Medulla oblongata (tissue), 1 donor: Measurements from ENCODE around the gene MCC.

Experiments used
- DNase-seq: peaks from one replicate; pipeline ENCODE4 v3.0.0-alpha.2; 2015; ENCODE audit errors: extremely low spot score

MCC gene

DNA sequence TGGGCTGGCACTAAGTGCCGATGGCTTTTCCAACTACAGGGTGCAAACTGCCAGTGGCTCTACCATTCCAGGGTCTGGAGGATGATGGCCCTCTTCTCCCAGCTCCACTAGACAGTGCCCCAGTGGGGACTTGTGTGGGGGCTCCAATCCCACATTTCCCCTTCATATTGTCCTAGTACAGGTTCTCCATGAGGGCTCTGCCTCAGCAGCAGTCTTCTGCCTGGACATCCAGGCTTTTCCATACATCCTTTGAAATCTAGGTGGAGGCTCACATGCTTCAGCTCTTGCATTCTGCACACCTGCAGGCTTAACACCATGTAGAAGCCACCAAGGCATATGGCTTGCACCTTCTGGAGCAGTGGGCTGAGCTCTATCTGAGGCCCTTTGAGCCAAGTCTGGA is 123.8 kb downstream of the MCC start:
- no peak for DNase-seq

DNA sequence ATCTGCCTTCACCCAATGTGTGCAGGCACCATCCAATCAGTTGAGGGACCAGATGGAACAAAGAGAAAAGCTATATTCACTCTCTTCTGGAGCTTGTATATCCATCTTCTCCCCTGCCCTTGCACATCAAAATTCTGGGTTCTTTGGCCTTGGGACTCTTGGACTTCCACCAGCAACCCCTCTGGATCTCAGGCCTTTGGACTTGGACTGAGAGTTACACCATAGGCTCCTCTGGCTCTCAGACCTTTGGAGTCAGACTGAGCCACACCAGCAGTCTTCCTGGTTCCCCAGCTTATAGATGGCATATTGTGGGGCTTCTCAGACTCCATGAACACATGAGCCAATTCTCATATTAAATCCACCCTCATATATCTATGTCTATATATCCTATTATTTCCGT is 126.6 kb downstream of the MCC start:
- no peak for DNase-seq

DNA sequence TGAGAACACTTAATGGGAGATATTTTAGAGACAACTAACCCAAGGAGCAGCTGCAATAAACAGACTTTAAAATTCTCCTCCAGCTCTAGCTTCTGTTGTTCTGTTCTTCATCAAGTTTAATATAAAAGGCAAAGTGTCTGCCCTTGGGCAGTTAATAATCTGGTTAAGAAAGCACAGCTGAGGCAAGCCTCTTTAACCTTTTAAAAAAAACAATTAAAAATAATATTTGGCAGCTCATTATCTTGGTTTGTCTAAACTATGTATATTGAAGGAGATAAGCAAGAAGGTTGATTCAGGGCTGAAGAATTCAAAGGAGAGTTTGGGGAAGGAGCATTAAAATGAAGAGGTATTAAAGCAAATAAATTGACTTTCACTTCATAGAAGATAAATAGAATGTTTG is 128.8 kb downstream of the MCC start:
- DNase-seq = no peak

DNA sequence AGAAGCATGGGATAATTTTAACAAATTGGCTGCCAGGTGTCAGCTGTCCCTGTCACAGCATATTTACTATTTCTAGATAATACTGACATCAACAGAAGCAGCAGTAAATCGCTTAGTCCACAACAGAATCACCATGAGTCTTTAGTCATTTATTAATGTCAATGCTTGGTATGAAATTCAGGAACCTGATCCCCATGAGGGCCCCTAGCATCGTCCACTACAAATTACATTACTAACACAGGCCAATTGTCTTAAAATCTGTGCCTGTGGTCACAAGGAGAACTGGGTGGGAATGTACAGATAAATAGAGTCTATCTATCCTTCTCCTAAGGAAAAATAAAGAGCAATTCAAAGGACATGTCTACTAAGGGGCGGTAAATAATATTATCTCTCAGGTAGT is 129.6 kb downstream of the MCC start:
- DNase-seq = no peak

DNA sequence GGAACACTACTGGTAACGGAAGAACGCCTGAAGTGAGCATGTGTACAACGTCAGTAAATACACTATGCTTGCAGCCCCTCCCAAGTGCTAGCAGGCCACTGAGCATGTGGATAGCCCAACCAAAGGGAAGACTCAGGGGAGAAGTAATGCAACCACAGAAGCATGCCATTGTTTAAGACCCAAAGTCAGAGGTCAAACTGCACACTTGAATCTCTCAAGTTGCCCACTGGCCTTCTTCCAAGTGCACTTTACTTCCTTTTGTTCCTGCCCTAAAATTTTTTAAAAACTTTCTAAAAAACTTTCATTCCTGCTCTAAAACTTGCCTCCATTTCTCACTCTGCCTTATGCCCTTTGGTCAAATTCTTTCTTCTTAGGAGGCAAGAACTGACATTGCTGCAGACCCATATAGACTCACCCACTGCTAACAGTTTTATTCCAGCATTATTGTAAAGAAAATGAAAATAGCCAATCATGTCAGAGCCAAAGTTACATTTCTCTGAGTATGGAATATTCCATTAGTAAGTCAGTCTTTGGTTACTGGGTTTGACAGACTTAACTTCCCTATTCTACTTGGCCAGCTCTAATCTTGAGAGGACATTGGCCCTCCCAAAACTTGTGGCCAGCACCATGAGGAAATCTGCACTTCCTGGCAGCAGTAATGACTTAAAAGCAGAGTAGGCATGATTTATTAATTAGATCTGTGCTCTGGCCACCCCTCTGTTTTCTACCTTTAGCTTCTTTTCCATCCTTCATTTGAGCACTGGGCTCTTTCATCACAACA is 130.4 kb downstream of the MCC start:
- no peak for DNase-seq

DNA sequence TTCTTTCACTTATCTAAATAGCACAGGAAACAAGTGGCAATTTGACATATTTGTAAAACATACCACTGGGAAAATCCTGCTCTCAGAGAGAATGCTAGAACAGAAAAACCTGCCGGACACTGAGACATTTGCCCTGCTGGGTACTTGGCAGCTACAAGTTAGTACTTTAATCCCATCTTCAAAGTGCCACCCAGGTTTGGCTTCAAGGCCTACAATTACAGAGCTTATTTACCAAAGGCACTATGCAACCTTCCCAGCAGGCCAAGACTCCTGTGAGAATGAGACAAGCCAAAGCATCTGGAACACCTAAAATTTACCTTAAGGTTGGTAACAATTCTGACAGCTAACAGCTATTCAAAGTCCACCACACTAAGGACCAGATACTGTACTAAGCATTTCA is 131.8 kb downstream of the MCC start:
- DNase-seq = no peak

DNA sequence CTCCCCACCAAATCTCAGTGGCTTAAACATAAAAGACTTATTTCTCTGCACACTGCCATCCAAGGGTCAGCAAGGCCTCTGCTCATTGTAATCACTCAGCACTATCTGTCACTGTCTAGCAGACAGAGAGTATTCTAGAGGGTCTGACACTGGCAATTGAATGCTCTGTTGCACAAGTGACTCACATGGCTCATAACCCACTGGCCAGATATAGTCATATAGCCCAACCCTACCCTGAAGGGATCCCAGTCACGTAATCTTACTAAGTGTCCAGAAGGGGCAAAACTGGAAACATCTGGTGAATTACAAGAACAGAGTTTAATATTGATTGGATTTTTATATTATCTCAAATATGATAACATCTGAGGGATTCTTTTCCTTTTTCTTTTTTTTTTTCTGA is 134.2 kb downstream of the MCC start:
- no peak for DNase-seq

DNA sequence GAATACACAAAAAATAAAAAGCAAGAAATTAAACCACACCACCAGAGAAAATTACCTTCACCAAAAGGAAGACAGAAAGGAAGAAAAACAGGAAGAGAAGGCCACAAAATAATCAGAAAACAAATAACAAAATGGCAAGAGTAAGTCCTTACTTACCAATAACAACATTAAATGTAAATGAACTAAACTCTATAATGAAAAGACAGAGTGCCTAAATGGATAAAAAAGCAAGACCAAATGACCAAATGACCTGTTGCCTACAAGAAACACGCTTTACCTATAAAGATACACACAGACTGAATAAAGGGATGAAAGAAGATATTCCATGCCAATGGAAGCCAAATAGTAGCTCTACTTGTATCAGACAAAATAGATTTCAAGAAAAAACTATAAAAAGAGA is 140.7 kb downstream of the MCC start:
- DNase-seq = no peak

DNA sequence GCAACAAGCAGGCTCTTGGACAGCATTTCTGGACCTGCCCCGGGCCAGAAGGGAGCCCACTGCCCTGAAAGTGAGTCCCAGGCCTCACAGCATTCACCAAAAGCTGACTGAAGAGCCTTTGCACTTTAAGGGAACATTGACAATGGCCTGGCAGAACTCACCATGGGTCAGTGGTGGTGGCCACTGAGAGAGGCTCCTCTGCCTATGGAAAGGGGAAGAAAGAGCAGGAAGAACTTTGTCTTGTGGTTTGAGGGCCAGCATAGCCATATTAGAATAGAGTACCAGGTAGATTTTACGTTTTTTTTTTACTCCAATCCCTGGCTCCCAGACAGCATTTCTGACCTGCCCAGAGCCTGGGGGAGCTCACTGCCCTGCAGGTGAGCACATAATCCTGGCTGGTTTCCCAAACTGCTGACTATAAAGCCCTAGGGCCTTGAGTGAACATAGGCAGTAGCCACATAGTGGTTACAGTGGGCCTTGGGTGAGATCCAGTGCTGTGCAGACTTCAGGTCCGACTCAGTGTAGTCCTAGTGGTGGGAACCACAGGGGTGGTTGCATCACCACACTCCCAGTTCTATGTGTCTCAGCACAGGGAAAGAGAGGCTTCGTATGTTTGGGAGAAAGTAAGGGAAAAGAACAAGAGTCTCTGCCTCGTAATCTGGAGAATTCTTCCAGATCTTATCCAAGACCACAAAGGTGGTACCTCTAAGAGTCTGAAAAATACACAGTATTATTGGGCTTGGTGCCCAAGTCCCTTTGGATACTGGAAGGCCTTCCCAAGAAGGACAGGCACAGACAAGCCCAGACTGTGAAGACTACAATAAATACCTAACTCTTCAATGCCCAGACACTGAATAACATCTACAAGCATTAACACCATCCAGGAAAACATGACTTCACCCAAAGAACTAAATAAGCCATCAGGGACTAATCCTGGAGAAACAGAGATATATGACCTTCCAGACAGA is 143.0 kb downstream of the MCC start:
- no peak for DNase-seq

DNA sequence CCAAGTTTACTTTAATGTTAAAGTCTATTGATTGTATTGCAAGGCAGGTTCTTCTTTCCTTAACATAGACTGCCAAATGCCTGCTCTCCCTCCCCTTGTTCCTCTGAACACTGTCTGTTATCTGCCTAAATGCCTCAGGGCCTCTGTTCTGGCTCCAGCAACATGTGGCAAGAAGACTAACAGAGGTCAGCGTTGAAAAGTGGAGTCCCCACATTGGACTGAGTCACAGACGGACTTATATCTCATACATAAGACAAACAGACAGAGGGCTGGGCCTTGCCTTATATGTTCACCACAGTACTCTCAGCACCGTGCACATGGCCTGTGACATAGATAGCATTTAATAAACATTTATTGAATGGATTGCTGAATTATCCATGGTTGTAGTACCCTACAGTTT is 144.9 kb downstream of the MCC start:
- DNase-seq = no peak

DNA sequence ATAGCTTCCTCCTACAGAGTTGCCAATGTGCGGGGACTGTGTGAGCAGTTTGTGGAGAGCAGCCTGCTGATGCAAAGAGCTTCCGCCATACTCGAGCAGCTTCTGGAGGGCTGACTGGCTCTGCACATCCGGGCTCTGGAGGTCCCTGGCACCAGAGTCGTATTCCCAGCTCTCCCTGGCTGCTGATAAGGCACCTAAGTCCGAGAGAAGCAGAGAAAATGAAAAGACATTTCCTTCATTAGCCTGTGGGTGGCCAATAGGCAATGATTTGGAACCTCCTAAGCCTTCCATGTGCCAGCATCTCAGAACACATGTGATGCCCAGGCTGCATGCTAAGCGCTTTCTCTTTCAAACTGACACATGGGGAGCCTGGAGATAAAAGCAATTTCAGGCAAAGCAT is 147.7 kb downstream of the MCC start:
- no peak for DNase-seq

DNA sequence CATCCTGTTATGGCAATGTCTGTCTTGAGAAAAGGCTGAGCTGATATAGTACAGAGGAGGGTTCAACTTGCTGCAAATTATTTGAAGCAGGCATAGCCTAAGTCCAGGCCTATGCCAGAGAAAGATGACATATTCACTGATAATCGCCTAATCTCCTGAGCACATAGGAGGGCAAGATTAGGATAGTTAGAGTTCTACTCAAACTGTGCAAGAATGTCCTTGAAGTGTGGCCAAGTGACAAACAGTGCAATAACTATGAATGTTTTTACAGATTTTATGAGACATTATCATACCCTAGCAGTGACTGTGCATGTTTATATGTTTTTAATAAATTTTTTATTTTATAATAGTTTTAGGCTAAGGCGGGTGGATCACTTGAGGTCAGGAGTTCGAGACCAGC is 149.6 kb downstream of the MCC start:
- DNase-seq = no peak

DNA sequence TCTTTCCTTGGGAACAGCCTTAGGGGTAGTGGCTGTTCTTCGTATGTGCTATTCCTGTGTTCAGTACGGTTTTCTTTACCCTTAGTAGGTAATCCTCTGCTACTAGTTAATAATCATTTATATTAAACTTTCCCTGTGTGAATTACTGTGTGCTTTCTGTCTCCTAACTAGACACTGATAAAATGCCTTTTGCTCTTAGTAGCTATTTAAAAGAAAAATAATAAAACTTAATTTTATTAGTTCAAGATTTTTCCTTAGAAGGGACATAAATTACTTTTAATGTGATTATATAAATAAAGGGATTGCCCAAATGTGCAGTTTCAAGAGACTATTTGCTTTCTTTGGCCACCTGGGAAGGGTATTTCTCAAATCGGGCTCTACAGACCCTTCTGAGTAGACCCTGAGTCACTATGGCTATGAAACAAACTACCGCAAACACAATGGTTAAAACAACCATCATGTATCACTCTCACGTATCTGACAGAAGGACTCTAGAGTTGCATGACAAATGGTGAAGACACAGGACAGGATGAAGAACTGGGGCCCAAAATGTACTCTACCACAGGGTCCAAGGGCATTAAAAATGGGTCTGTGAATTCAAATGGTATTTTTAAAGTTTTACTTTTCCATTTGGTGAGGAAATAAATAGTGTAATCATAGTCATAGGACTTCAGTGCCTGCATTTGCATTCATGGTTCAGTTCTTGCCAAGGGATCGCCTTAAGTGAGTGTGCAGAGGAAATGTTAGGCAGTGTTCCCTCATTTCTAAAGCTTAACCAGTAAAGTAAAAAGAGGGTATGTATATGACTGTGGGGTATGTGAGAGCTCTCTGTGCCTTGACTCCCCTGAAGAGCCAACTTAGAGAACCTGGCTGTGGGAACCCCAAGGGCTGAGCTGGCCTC is 150.5 kb downstream of the MCC start:
- no peak for DNase-seq

DNA sequence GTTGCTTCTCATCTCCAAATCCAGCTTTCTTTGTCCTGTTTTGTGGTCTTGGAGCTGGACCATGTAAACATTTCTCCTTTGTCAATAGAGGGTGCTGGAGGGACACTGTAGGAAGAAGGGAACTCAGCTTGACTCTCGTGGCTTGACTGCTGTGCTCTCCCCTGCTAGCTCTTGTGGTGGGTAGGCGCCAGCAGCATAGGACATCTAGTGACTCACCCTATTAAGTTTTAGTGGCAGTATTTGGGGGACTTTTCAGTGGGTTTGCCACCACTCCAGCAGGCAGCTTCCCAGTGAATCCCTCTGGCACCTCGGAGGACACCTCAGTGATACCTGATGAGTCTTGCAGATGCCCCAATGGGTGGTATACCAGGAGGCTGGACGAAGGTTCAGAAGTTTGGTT is 151.3 kb downstream of the MCC start:
- peak; percentile 75 for DNase-seq

DNA sequence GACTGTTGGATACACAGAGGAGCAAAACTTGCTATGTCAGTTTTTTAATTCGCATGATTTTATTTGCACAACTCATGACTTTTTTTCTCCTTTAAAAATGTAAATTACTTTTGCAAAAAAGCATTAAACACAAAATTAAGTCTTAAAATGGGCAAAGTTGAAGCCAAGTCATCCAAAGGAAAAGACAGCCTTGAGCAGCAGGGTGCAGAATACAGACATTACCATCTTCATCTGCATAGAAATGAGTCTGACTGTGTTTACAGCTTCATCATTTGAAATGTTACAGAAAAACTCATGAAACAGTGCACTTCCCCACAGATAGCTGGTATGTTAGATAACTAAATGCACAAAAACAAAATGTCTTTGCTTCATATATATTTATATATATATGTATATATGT is 154.8 kb downstream of the MCC start:
- no peak for DNase-seq

DNA sequence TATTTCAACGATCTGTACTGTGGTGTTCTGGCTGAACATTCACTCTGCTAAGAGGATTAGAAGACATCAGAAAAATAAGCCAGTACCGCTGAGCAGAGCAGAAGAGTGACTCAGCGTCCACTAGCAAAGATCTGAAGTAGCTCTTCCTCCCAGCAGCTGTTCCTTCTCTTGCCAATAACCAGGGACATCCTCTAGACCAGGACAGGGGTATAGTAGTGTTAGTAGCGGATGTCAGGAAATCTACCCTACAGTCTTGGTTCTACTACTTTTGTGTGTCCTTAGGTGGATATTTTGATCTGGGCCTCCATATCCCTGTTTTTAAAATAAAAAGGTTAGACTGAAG is 157.1 kb downstream of the MCC start:
- DNase-seq = no peak

DNA sequence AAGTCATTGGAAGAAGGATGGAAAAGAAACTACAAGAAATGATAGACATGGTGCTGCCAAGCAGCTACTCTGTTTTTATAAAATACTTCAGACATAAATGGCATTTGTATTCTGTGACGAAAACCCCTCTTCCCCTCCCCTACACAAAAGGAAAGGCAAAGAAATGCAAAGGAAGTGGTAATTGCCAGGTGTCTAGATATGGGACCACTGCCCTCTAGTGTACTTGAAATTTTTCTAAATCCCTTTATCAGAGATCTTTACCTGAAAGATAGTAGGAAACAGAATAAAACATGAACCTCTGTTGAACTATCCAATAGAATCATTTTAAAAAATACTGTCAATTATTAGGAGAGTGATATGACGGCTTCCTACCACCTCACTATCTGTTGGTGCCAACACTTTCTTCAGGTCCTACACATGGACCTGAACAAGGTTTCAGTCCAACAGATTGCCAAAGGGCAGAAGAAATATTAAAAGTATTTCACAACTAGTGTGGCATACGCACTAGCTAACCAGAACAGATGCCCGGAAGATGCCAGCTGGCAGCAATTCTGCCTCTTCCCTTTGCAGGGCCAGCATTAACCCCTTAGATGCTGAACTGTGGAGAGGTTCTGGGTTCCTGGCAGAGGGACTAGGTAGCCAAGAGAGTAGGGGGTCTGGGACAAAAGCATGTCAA is 157.6 kb downstream of the MCC start:
- peak; percentile 47 for DNase-seq

DNA sequence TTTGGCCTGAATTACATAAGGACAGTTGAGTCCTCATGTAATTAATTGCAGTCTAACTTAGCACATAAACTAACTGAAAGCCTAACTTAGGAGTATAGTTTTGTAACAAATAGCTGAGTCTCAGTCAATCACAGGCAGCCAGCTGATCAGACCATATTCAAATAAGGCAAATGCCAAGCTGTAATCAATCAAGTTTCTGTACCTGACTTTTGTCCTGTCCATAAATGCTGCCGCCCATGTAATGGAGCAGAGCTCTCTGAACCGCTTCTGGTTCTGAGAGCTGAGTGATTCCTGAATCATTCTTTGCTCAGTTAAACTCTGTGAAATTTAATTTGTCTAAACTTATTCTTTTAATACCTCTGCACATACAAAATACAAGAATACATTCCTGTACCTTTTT is 158.3 kb downstream of the MCC start:
- DNase-seq = no peak

DNA sequence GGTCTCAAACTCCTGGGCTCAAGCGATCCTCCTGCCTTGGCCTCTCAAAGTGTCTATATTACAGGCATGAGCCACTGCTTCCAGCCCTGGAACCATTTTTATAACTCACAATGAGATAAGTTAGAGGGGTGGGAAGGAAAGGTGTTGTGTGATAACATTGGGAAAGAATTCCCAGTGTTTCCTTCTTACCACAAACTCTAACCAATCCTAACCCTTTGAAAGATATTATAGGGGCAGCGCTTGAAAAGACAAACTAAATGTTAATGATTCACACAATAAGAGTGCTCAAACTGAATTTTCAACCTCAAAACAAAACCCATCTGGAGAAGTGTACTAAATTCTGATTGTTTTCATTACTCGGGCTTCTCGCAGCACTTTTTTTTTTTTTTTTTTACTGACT is 163.2 kb downstream of the MCC start:
- DNase-seq = no peak

DNA sequence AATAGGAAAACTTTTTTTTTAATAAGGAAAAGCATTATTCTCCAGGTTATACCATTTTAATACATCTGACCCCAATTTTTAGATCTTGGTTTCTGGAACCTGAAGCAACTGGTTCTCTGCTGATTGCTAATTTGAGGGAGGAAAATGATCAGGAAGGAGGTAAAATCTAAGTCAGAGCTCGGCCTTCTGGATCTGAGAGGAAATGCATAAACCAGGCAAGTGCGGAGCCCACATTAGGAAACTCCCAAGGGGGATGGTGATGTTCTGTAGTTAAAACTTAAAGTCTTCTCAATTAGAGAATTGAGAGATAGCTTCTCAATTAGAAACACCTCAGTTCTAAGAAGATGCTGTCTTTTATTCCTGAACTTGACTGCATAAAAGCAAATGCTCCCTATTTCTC is 167.0 kb downstream of the MCC start:
- no peak for DNase-seq

DNA sequence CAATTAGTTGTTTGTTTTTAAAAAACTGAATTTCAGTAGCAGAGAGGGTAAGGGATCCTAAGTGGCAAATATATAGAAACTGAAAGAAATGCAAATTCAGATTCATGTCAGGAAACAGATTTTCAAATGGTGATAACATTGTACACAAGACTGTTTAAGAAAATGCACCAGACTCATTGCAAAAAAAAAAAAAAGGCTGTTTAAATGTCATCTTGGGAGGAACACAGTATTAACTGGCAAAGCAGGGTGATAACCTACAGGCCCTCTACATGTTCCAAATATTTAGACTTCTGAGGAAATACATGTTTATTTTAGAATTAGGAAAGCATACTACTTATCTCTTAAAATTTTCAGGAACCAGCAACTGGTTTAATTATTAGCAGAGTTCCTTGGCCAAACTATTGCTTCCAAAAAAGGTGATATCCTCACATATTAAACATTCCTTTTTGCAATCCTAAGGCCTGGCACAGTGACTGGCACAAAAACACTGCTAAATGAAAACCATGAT is 167.9 kb downstream of the MCC start:
- no peak for DNase-seq
